Neural cell (in vitro differentiated cells): ENCODE measurements around the gene ZSWIM6. TPM values are rescaled to one million over a fixed set of nuclear protein-coding genes. Genes with fewer than 3 reads are reported as not detected.

Experiments used
- H2AFZ ChIP-seq: fragments of 200-600, 300-800 bp; sonication (generic), shearing (Covaris generic); 2 replicates; pipeline ENCODE4 v1.6.0; 2014; ENCODE audit warnings: low read depth, mild to moderate bottlenecking, antibody characterized with exemption, low read length, moderate library complexity
- H3F3A ChIP-seq: fragments of 200-600 bp; shearing (Covaris generic); 2 replicates; pipeline ENCODE4 v1.6.1; 2016; ENCODE audit warnings: mild to moderate bottlenecking, moderate library complexity, mixed read lengths, antibody characterized with exemption, low read length; ENCODE audit not compliant: insufficient read depth, poor library complexity, severe bottlenecking
- H3K27ac ChIP-seq: fragments of 200-600, 300-800 bp; sonication (generic), shearing (Covaris generic); 2 replicates; pipeline ENCODE4 v1.5.1; 2014; ENCODE audit warnings: mild to moderate bottlenecking, low read length, moderate library complexity
- H3K27me3 ChIP-seq: fragments of 300-800, 200-600 bp; sonication (generic), shearing (Covaris generic); 2 replicates; pipeline ENCODE4 v1.6.0; 2014; ENCODE audit warnings: mild to moderate bottlenecking, low read depth, low read length, moderate library complexity; ENCODE audit not compliant: insufficient read depth
- H3K36me3 ChIP-seq: fragments of 300-800, 200-600 bp; sonication (generic), shearing (Covaris generic); 2 replicates; pipeline ENCODE4 v1.5.1; 2014; ENCODE audit warnings: mild to moderate bottlenecking, antibody characterized with exemption, low read length, moderate library complexity; ENCODE audit not compliant: insufficient read depth
- H3K4me2 ChIP-seq: fragments of 300-800, 200-600 bp; sonication (generic), shearing (Covaris generic); 2 replicates; pipeline ENCODE4 v1.6.0; 2014; ENCODE audit warnings: mild to moderate bottlenecking, low read length
- H3K4me3 ChIP-seq: fragments of 300-800, 200-600 bp; sonication (generic), shearing (Covaris generic); 2 replicates; pipeline ENCODE4 v1.5.1; 2014; ENCODE audit warnings: mild to moderate bottlenecking, low read length, moderate library complexity
- H3K79me2 ChIP-seq: fragments of 200-600 bp; shearing (Covaris generic); replicated peaks from 2 replicates; pipeline ENCODE4 v1.6.0; 2014; ENCODE audit warnings: mild to moderate bottlenecking, low read length, moderate library complexity; ENCODE audit not compliant: insufficient read depth
- H3K9ac ChIP-seq: fragments of 300-800, 200-600 bp; sonication (generic), shearing (Covaris generic); 2 replicates; pipeline ENCODE4 v1.6.1; 2016; ENCODE audit warnings: mild to moderate bottlenecking, low read length, mixed read lengths
- H3K9me2 ChIP-seq: fragments of 200-600 bp; shearing (Covaris generic); 2 replicates; pipeline ENCODE4 v1.6.1; 2016; ENCODE audit warnings: mild to moderate bottlenecking, low read length, mixed read lengths; ENCODE audit not compliant: insufficient read depth
- H3K9me3 ChIP-seq: fragments of 200-600, 300-800 bp; sonication (generic), shearing (Covaris generic); 2 replicates; pipeline ENCODE4 v1.6.1; 2016; ENCODE audit warnings: mild to moderate bottlenecking, mixed run types, low read length, moderate library complexity, mixed read lengths
- H4K20me1 ChIP-seq: fragments of 200-600 bp; shearing (Covaris generic); 2 replicates; pipeline ENCODE4 v1.6.1; 2016; ENCODE audit warnings: mild to moderate bottlenecking, mixed run types; ENCODE audit not compliant: insufficient read depth
- CTCF ChIP-seq: fragments of 450-650 bp; IDR thresholded peaks from 2 replicates; pipeline ENCODE4 v1.5.1; 2014; ENCODE audit warnings: antibody characterized with exemption, mild to moderate bottlenecking, moderate library complexity; ENCODE audit not compliant: poor library complexity, severe bottlenecking
- EP300 ChIP-seq: fragments of 450-650 bp; conservative IDR thresholded peaks from 2 replicates; pipeline ENCODE4 v1.6.1; 2014; ENCODE audit warnings: antibody characterized with exemption, mild to moderate bottlenecking, moderate library complexity; ENCODE audit not compliant: poor library complexity, severe bottlenecking
- EZH2 ChIP-seq: fragments of 200-600, 300-800 bp; shearing (Covaris generic), sonication (generic); IDR thresholded peaks from 2 replicates; pipeline ENCODE4 v1.6.1; 2014; ENCODE audit warnings: antibody characterized with exemption, low read length, borderline replicate concordance, mild to moderate bottlenecking; ENCODE audit not compliant: insufficient read depth, poor library complexity, severe bottlenecking
- MXI1 ChIP-seq: fragments of 450-650 bp; conservative IDR thresholded peaks from 2 replicates; pipeline ENCODE4 v1.6.1; 2014; ENCODE audit warnings: antibody characterized with exemption, mild to moderate bottlenecking; ENCODE audit not compliant: poor library complexity, severe bottlenecking
- POLR2AphosphoS5 ChIP-seq: IDR thresholded peaks from 2 replicates; pipeline ENCODE4 v1.6.1; 2012
- RAD21 ChIP-seq: fragments of 450-650 bp; conservative IDR thresholded peaks from 2 replicates; pipeline ENCODE4 v1.6.1; 2014; ENCODE audit warnings: antibody characterized with exemption, mild to moderate bottlenecking, moderate library complexity
- REST ChIP-seq: IDR thresholded peaks from 2 replicates; pipeline ENCODE4 v1.6.1; 2012; ENCODE audit warnings: borderline replicate concordance
- SMC3 ChIP-seq: fragments of 450-650 bp; conservative IDR thresholded peaks from 2 replicates; pipeline ENCODE4 v1.6.1; 2014; ENCODE audit warnings: antibody characterized with exemption, mild to moderate bottlenecking, moderate library complexity; ENCODE audit not compliant: poor library complexity
- TAF1 ChIP-seq: IDR thresholded peaks from 2 replicates; pipeline ENCODE4 v1.6.1; 2012; ENCODE audit warnings: low read depth
- polyA plus RNA-seq: library from polyadenylated mRNA; depleted of rRNA; stranded (reverse); fragments of >200 nt; gene quantifications from 2 replicates; pipeline ENCODE4 v1.2.3, GENCODE V29; 2014

Gene ZSWIM6
- polyA plus RNA-seq, 1 donor from 2014 or later, result 43.6 TPM

- Histone ChIP-seq H2AFZ (no peak overlapping the region), H3K4me2 (no peak overlapping the region), H3K79me2 (peaks cover 89% of the 10 kb centered on the region), H3F3A (no peaks in the 10 kb centered on the region), H3K9me3 (no peaks in the 10 kb centered on the region), H3K4me3 (no peak overlapping the region), H3K9ac (no peak overlapping the region), H3K27me3 (no peaks in the 10 kb centered on the region), H3K36me3 (no peaks in the 10 kb centered on the region), H3K9me2 (no peaks in the 10 kb centered on the region), H3K27ac (no peak overlapping the region), H4K20me1 (no peaks in the 10 kb centered on the region)
- TF ChIP-seq MXI1 (no peak), SMC3 (no peak), RAD21 (no peak), CTCF (no peak), TAF1 (no peak), REST (no peak), EP300 (no peak), POLR2AphosphoS5 (no peak), EZH2 (no peak)
These were observed 97.8 kb downstream of the ZSWIM6 start for GRCh38 chr5:61429906-61430305.

- no peak overlapping the region for H3K9ac ChIP-seq
- H3K9me3 ChIP-seq, result no peaks in the 10 kb centered on the region
- peaks cover 2% of the 10 kb centered on the region for H4K20me1 ChIP-seq
- no peak overlapping the region for H3K4me2 ChIP-seq
- no peak overlapping the region for H3K27ac ChIP-seq
- H3K4me3 ChIP-seq, result no peak overlapping the region
- no peaks in the 10 kb centered on the region for H3K36me3 ChIP-seq
- H2AFZ ChIP-seq, result no peak overlapping the region
- H3K79me2 ChIP-seq, result peaks cover 89% of the 10 kb centered on the region
- H3K9me2 ChIP-seq, result no peaks in the 10 kb centered on the region
- H3F3A ChIP-seq, result no peaks in the 10 kb centered on the region
- H3K27me3 ChIP-seq, result no peaks in the 10 kb centered on the region
- TF ChIP-seq RAD21 (no peak), POLR2AphosphoS5 (no peak), REST (no peak)
These were observed 100.0 kb downstream of the ZSWIM6 start for GRCh38 chr5:61431923-61432620.
